Liver (tissue), 9 donors: ENCODE results near the gene CEP43. TPM values are rescaled to one million over a fixed set of nuclear protein-coding genes. Genes with fewer than 3 reads are reported as not detected.

Experiments
- DNase-seq: peaks from one replicate; pipeline ENCODE4 v3.0.0-alpha.2; 2017; ENCODE audit warnings: low spot score
- H3K27ac ChIP-seq, 2 donors: one replicate each; pipeline ENCODE4 v1.7.0; 2013; ENCODE audit warnings: inconsistent platforms in 2 of 2, low read length in 2 of 2, control low read depth in 1 of 2, low read depth in 1 of 2, mild to moderate bottlenecking in 1 of 2
- H3K27me3 ChIP-seq, 4 donors: one replicate each; pipeline versions ENCODE4 v1.6.1 to v1.7.0; 2013; ENCODE audit warnings: low read length in 3 of 4, inconsistent platforms in 1 of 4, mild to moderate bottlenecking in 1 of 4, moderate library complexity in 1 of 4; ENCODE audit not compliant: control insufficient read depth in 4 of 4, insufficient read depth in 4 of 4
- H3K36me3 ChIP-seq, 4 donors: one replicate each; pipeline versions ENCODE4 v1.6.1 to v1.7.0; 2013; ENCODE audit warnings: low read length in 3 of 4, mild to moderate bottlenecking in 3 of 4, low read depth in 1 of 4, moderate library complexity in 1 of 4; ENCODE audit not compliant: control insufficient read depth in 4 of 4, insufficient read depth in 3 of 4
- H3K4me1 ChIP-seq, 4 donors: one replicate each; pipeline versions ENCODE4 v1.6.1 to v1.7.0; 2013; ENCODE audit warnings: low read length in 3 of 4, mild to moderate bottlenecking in 3 of 4, moderate library complexity in 1 of 4; ENCODE audit not compliant: control insufficient read depth in 4 of 4, insufficient read depth in 4 of 4
- H3K4me3 ChIP-seq, 3 donors: one replicate each; pipeline versions ENCODE4 v1.6.1 to v1.7.0; 2013; ENCODE audit warnings: low read length in 3 of 3, control low read depth in 1 of 3, low read depth in 1 of 3, mild to moderate bottlenecking in 1 of 3
- H3K9ac ChIP-seq, 2 donors: one replicate each; pipeline ENCODE4 v1.7.0; 2013; ENCODE audit warnings: low read length in 2 of 2, mild to moderate bottlenecking in 2 of 2, moderate library complexity in 2 of 2, control low read depth in 1 of 2, low read depth in 1 of 2
- H3K9me3 ChIP-seq, 4 donors: one replicate each; pipeline versions ENCODE4 v1.6.1 to v1.7.0; 2013; ENCODE audit warnings: low read length in 3 of 4; ENCODE audit not compliant: control insufficient read depth in 4 of 4
- EGR1 ChIP-seq, 2 donors: IDR thresholded peaks; 2 replicates each; pipeline ENCODE4 v1.6.1; 2016 to 2018; ENCODE audit warnings: antibody characterized with exemption in 2 of 2, low read depth in 2 of 2
- FOXA1 ChIP-seq: IDR thresholded peaks from 2 replicates; pipeline ENCODE4 v1.6.1; 2016; ENCODE audit warnings: antibody characterized with exemption
- FOXA2 ChIP-seq: IDR thresholded peaks from 2 replicates; pipeline ENCODE4 v1.6.1; 2016; ENCODE audit warnings: antibody characterized with exemption
- GABPA ChIP-seq, 2 donors: IDR thresholded peaks in 1 of 2; conservative IDR thresholded peaks in 1 of 2; 2 replicates each; pipeline ENCODE4 v1.6.1; 2016; ENCODE audit warnings: antibody characterized with exemption in 2 of 2, mild to moderate bottlenecking in 1 of 2, moderate library complexity in 1 of 2
- HNF4A ChIP-seq, 2 donors: conservative IDR thresholded peaks; 2 replicates each; pipeline ENCODE4 v1.6.1; 2016; ENCODE audit warnings: antibody characterized with exemption in 2 of 2, mild to moderate bottlenecking in 2 of 2
- HNF4G ChIP-seq: IDR thresholded peaks from 2 replicates; pipeline ENCODE4 v1.6.1; 2016; ENCODE audit warnings: antibody characterized with exemption
- JUND ChIP-seq, 2 donors: IDR thresholded peaks; 2 replicates each; pipeline ENCODE4 v1.6.1; 2016; ENCODE audit warnings: antibody characterized with exemption in 2 of 2
- NR2F2 ChIP-seq: IDR thresholded peaks from 2 replicates; pipeline ENCODE4 v1.6.1; 2016; ENCODE audit warnings: antibody characterized with exemption
- RAD21 ChIP-seq, 2 donors: IDR thresholded peaks; 2 replicates each; pipeline ENCODE4 v1.6.1; 2016; ENCODE audit warnings: antibody characterized with exemption in 2 of 2, mild to moderate bottlenecking in 2 of 2
- RXRA ChIP-seq, 2 donors: IDR thresholded peaks; 2 replicates each; pipeline ENCODE4 v1.6.1; 2017 to 2018; ENCODE audit warnings: antibody characterized with exemption in 2 of 2, mild to moderate bottlenecking in 1 of 2
- SP1 ChIP-seq: IDR thresholded peaks from 2 replicates; pipeline ENCODE4 v1.6.1; 2018; ENCODE audit warnings: antibody characterized with exemption, mild to moderate bottlenecking
- TAF1 ChIP-seq: conservative IDR thresholded peaks from 2 replicates; pipeline ENCODE4 v1.6.1; 2016; ENCODE audit warnings: antibody characterized with exemption, mild to moderate bottlenecking
- YY1 ChIP-seq: IDR thresholded peaks from 2 replicates; pipeline ENCODE4 v1.6.1; 2016; ENCODE audit warnings: antibody characterized with exemption, mild to moderate bottlenecking
- WGBS: extraction: QIAGEN DNeasy Blood & Tissue Kit; methylation state at CpG from one replicate; pipeline ENCODE4 v1.1.7; 2013; 5-methylcytosine and 5-hydroxymethylcytosine counted together
- polyA plus RNA-seq, 2 donors: library from polyadenylated mRNA; stranded (reverse) in 1 of 2; unstranded in 1 of 2; fragments of 200-250 nt in 1 of 2; fragments of >200 nt in 1 of 2; fragmentation: Nextera tagmentation in 1 of 2; extraction: Ambion mirVana in 1 of 2; gene quantifications; one replicate each; pipeline versions ENCODE4 v1.2.1 to v1.2.3, GENCODE V29; 2013 to 2015
- total RNA-seq, 2 donors: library from RNA; depleted of rRNA; stranded (reverse); fragments of >200 nt; gene quantifications; one replicate each; pipeline ENCODE4 v1.2.3, GENCODE V29; 2014
- TF ChIP-seq, protein P1 (sequence below): IDR thresholded peaks from 2 replicates; pipeline ENCODE4 v1.6.1; 2016; ENCODE audit warnings: antibody characterized with exemption, mild to moderate bottlenecking
- TF ChIP-seq, protein P2 (sequence below): IDR thresholded peaks from 2 replicates; pipeline ENCODE4 v1.6.1; 2016; ENCODE audit warnings: antibody characterized with exemption
- TF ChIP-seq, protein P3 (sequence below): IDR thresholded peaks from 2 replicates; pipeline ENCODE4 v1.6.1; 2016; ENCODE audit warnings: antibody characterized with exemption
- TF ChIP-seq, protein P4 (sequence below): IDR thresholded peaks from 2 replicates; pipeline ENCODE4 v1.6.1; 2016; ENCODE audit warnings: antibody characterized with exemption
- TF ChIP-seq, protein P5 (sequence below): fragments of 150-350 bp; IDR thresholded peaks from 2 replicates; pipeline ENCODE4 v1.5.1; 2017; ENCODE audit warnings: improper control_type of control experiment, low read depth, low read length; ENCODE audit not compliant: missing input control
- donor health status: healthy.
- donor health status: healthy.
- donor health status: healthy.
- donor health status: healthy.
- donor health status: healthy.

Gene CEP43
- total and polyA plus RNA-seq, 4 donors: 12.0 to 32.0 (median 18.0) TPM

DNA sequence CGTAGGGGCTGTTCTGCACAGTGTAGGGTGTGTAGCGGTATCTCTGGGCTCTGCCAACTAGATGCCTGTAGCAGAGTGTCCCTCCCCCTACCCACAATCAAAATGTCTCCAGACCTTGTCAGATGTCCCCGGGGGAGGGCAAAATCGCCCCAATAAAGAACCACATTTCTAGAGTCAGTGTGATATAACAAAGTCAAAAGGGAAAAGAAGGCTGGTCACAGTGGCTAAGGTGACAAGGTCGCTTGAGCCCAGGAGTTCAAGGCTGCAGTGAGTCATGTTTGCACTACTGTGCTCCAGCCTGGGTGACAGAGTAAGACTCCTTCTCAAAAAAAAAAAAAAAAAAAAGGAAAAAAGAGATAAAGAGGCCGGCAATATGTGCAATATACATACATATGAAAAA, 11.7 kb upstream of the CEP43 start:
- H3K27ac ChIP-seq: no peak overlapping the region
- no peak overlapping the region for H3K4me3 ChIP-seq
- H3K4me1 ChIP-seq: peaks cover 0 to 3% (median 1%) of the 10 kb centered on the region in 4 donors
- WGBS: 75% methylated on average over 6 of the region's 6 CpGs
- no peaks in the 10 kb centered on the region for H3K27me3 ChIP-seq
- no peak for DNase-seq
- H3K36me3 ChIP-seq: no peaks in the 10 kb centered on the region
- TF ChIP-seq RXRA (IDR thresholded peaks at IDR 0.05) (no peak), HNF4A (conservative IDR thresholded peaks at IDR 0.05) (no peak), FOXA1 (no peak), SP1 (no peak), NR2F2 (no peak), EGR1 (IDR thresholded peaks at IDR 0.05; ENCODE audit: low read depth in 2 of 2) (no peak), TAF1 (no peak), FOXA2 (no peak), YY1 (no peak), JUND (IDR thresholded peaks at IDR 0.05) (no peak), GABPA (IDR thresholded peaks at IDR 0.05 in 1 of 2, conservative IDR thresholded peaks at IDR 0.05 in 1 of 2) (no peak)
- TF ChIP-seq, protein P1, sequence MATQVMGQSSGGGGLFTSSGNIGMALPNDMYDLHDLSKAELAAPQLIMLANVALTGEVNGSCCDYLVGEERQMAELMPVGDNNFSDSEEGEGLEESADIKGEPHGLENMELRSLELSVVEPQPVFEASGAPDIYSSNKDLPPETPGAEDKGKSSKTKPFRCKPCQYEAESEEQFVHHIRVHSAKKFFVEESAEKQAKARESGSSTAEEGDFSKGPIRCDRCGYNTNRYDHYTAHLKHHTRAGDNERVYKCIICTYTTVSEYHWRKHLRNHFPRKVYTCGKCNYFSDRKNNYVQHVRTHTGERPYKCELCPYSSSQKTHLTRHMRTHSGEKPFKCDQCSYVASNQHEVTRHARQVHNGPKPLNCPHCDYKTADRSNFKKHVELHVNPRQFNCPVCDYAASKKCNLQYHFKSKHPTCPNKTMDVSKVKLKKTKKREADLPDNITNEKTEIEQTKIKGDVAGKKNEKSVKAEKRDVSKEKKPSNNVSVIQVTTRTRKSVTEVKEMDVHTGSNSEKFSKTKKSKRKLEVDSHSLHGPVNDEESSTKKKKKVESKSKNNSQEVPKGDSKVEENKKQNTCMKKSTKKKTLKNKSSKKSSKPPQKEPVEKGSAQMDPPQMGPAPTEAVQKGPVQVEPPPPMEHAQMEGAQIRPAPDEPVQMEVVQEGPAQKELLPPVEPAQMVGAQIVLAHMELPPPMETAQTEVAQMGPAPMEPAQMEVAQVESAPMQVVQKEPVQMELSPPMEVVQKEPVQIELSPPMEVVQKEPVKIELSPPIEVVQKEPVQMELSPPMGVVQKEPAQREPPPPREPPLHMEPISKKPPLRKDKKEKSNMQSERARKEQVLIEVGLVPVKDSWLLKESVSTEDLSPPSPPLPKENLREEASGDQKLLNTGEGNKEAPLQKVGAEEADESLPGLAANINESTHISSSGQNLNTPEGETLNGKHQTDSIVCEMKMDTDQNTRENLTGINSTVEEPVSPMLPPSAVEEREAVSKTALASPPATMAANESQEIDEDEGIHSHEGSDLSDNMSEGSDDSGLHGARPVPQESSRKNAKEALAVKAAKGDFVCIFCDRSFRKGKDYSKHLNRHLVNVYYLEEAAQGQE: no peak
- TF ChIP-seq, protein P2, sequence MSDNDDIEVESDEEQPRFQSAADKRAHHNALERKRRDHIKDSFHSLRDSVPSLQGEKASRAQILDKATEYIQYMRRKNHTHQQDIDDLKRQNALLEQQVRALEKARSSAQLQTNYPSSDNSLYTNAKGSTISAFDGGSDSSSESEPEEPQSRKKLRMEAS: no peak
- TF ChIP-seq, protein P3, sequence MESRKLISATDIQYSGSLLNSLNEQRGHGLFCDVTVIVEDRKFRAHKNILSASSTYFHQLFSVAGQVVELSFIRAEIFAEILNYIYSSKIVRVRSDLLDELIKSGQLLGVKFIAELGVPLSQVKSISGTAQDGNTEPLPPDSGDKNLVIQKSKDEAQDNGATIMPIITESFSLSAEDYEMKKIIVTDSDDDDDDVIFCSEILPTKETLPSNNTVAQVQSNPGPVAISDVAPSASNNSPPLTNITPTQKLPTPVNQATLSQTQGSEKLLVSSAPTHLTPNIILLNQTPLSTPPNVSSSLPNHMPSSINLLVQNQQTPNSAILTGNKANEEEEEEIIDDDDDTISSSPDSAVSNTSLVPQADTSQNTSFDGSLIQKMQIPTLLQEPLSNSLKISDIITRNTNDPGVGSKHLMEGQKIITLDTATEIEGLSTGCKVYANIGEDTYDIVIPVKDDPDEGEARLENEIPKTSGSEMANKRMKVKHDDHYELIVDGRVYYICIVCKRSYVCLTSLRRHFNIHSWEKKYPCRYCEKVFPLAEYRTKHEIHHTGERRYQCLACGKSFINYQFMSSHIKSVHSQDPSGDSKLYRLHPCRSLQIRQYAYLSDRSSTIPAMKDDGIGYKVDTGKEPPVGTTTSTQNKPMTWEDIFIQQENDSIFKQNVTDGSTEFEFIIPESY: no peak
- TF ChIP-seq, protein P4, sequence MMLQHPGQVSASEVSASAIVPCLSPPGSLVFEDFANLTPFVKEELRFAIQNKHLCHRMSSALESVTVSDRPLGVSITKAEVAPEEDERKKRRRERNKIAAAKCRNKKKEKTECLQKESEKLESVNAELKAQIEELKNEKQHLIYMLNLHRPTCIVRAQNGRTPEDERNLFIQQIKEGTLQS: no peak
- no peaks in the 10 kb centered on the region for H3K9me3 ChIP-seq
- no peak overlapping the region for H3K9ac ChIP-seq

DNA sequence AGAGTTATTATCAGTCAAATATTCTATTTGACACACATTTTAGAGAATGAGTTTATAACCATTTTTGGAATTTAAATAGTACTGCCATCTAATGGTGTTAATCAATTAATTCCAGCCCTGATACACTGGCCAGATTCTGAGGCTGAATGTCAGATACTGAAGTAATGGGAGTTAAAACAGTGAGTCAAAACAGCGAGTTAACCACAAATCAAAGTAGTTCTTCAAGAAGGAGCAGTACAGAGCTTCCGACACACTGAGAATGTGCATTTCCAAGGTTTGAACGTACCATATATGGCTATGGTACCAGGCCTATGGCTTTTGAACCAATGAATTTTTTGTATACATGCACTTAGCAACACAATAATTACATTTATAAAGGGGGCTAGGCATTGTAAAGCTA, 11.3 kb upstream of the CEP43 start:
- peaks cover 0 to 3% (median 1%) of the 10 kb centered on the region in 4 donors for H3K4me1 ChIP-seq
- no peak overlapping the region for H3K9ac ChIP-seq
- H3K36me3 ChIP-seq: no peaks in the 10 kb centered on the region
- H3K9me3 ChIP-seq: no peaks in the 10 kb centered on the region
- no peak overlapping the region for H3K4me3 ChIP-seq
- no peak overlapping the region for H3K27ac ChIP-seq
- WGBS: 92% methylated on average over 3 of the region's 3 CpGs
- no peak for DNase-seq
- no peaks in the 10 kb centered on the region for H3K27me3 ChIP-seq
- TF ChIP-seq, protein P2: no peak
- no peak for TF ChIP-seq NR2F2
- TF ChIP-seq, protein P4: no peak
- no peak for TF ChIP-seq FOXA1
- TF ChIP-seq RXRA (IDR thresholded peaks at IDR 0.05): no peak
- TF ChIP-seq, protein P3: no peak
- TF ChIP-seq FOXA2: no peak
- TF ChIP-seq TAF1: no peak
- TF ChIP-seq SP1: no peak
- TF ChIP-seq, protein P5, sequence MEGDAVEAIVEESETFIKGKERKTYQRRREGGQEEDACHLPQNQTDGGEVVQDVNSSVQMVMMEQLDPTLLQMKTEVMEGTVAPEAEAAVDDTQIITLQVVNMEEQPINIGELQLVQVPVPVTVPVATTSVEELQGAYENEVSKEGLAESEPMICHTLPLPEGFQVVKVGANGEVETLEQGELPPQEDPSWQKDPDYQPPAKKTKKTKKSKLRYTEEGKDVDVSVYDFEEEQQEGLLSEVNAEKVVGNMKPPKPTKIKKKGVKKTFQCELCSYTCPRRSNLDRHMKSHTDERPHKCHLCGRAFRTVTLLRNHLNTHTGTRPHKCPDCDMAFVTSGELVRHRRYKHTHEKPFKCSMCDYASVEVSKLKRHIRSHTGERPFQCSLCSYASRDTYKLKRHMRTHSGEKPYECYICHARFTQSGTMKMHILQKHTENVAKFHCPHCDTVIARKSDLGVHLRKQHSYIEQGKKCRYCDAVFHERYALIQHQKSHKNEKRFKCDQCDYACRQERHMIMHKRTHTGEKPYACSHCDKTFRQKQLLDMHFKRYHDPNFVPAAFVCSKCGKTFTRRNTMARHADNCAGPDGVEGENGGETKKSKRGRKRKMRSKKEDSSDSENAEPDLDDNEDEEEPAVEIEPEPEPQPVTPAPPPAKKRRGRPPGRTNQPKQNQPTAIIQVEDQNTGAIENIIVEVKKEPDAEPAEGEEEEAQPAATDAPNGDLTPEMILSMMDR: no peak
- no peak for TF ChIP-seq RAD21 (IDR thresholded peaks at IDR 0.05)
- TF ChIP-seq, protein P1: no peak
- no peak for TF ChIP-seq YY1
- TF ChIP-seq HNF4G: no peak
